ENCODE results near the gene TMA16. TPM values are rescaled to one million over a fixed set of nuclear protein-coding genes. Genes with fewer than 3 reads are reported as not detected.

TMA16 gene
- total and polyA plus RNA-seq, 2 donors (not counting 3 experiments of a cell fraction or from before 2014, with no cell fraction given), result 4.2 to 42.7 TPM

DNA sequence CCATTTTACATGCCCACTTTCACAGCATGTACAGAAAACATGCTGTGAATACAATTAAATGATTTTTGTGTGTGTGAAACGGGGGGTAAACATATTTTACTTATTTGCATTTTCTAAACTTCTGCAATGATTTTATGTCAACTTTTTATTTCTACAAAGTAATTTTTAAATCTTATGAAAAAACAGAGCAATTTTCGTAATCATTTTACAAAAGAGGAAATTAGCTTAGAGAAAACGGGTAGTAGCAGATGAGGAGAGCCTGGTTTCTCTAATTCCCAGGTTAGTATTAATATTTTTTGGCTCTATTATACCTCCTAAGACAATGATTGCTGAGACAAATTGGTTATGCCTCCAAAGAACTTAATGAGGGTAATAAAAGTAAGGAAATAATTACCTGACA lies 24.1 kb upstream of the TMA16 start:
- POLR2A ChIA-PET, result no interaction called here
- no peaks in the 10 kb centered on the region for H3K9me3 ChIP-seq (replicated peaks; ENCODE audit: control insufficient read depth, insufficient read depth, low read length)
- H2AFZ ChIP-seq (ENCODE audit: low read depth, low read length), result no peak overlapping the region
- intact Hi-C loops (cut with micrococcal nuclease) (no loop called here), dilution Hi-C loops (cut with MboI; ENCODE audit: extremely low pct_ligation_motif_present, low sequenced_read_pairs) (no loop called here)
- peaks cover 0 to 3% of the 10 kb centered on the region in 2 experiments for H3K27me3 ChIP-seq (ENCODE audit: control insufficient read depth in 2 of 2, insufficient read depth in 2 of 2, low read length in 2 of 2)
- H3K36me3 ChIP-seq (ENCODE audit: control insufficient read depth in 2 of 2, extremely low read depth in 1 of 2, insufficient read depth in 2 of 2, low read length in 2 of 2), result no peaks in the 10 kb centered on the region
- no peak overlapping the region for H3K27ac ChIP-seq (ENCODE audit: insufficient read depth, low read depth, low read length)
- TF ChIP-seq CTCF (IDR thresholded peaks at IDR 0.05; ENCODE audit: extremely low read depth in 1 of 2, insufficient read depth in 1 of 2, low read depth in 1 of 2, low read length in 2 of 2) (no peak), POLR2AphosphoS5 (IDR thresholded peaks at IDR 0.05; ENCODE audit: insufficient read depth, low read depth, low read length) (no peak), JUN (IDR thresholded peaks at IDR 0.05; ENCODE audit: borderline replicate concordance, insufficient read depth, insufficient read length, low read depth) (no peak), FOS (IDR thresholded peaks at IDR 0.05; ENCODE audit: borderline replicate concordance, insufficient read depth, low read length) (no peak), GATA2 (IDR thresholded peaks at IDR 0.05; ENCODE audit: insufficient read depth, insufficient read length, low read depth, low read length) (no peak)
- H3K79me2 ChIP-seq (ENCODE audit: control insufficient read depth, insufficient read depth, low read length), result no peaks in the 10 kb centered on the region
- DNase-seq (ENCODE audit: low read depth, low spot score) (no peak), FAIRE-seq (no peak)
- BruUV-seq (replicated peaks), result no TSS peak
- no peak overlapping the region for H3K4me2 ChIP-seq (ENCODE audit: insufficient read depth, low read length)
- H3K4me3 ChIP-seq (replicated peaks in 1 of 3; ENCODE audit: insufficient read depth in 1 of 3, low read depth in 1 of 3, low read length in 3 of 3), result no peak overlapping the region
- CTCF ChIA-PET, result interaction anchor here (0.8 to 1.2 kb wide), 3 partner anchors 9 to 80 kb away, joined by 3 read pairs; no protein-coding TSS in a partner anchor
- no peaks in the 10 kb centered on the region for H3K4me1 ChIP-seq (ENCODE audit: control insufficient read depth, extremely low read depth, insufficient read depth, low read length)
- H3K9me1 ChIP-seq (replicated peaks; ENCODE audit: control insufficient read depth, extremely low read depth, insufficient read depth, low read length), result no peaks in the 10 kb centered on the region
- no peaks in the 10 kb centered on the region for H4K20me1 ChIP-seq (replicated peaks; ENCODE audit: control insufficient read depth, extremely low read depth, insufficient read depth, low read length)
- no peak overlapping the region for H3K9ac ChIP-seq (replicated peaks; ENCODE audit: extremely low read depth, insufficient read depth, low read length)

- ChIA-PET POLR2A (no interaction called here), CTCF (no interaction called here)
- no peak overlapping the region for H3K4me3 ChIP-seq (replicated peaks in 1 of 3; ENCODE audit: insufficient read depth in 1 of 3, low read depth in 1 of 3, low read length in 3 of 3)
- BruUV-seq (replicated peaks), result no TSS peak
- no peaks in the 10 kb centered on the region for H3K4me1 ChIP-seq (ENCODE audit: control insufficient read depth, extremely low read depth, insufficient read depth, low read length)
- no peak overlapping the region for H3K27ac ChIP-seq (ENCODE audit: insufficient read depth, low read depth, low read length)
- H3K79me2 ChIP-seq (ENCODE audit: control insufficient read depth, insufficient read depth, low read length), result no peaks in the 10 kb centered on the region
- TF ChIP-seq EZH2 (IDR thresholded peaks at IDR 0.05; ENCODE audit: borderline replicate concordance, low read depth, low read length, severe bottlenecking) (no peak), POLR2A (IDR thresholded peaks at IDR 0.05; ENCODE audit: low read depth, low read length) (no peak), POLR2AphosphoS5 (IDR thresholded peaks at IDR 0.05; ENCODE audit: insufficient read depth, low read depth, low read length) (no peak), FOS (IDR thresholded peaks at IDR 0.05; ENCODE audit: borderline replicate concordance, insufficient read depth, low read length) (no peak), JUN (IDR thresholded peaks at IDR 0.05; ENCODE audit: borderline replicate concordance, insufficient read depth, insufficient read length, low read depth) (no peak), MYC (IDR thresholded peaks at IDR 0.05; ENCODE audit: low read depth, low read length) (no peak), GATA2 (IDR thresholded peaks at IDR 0.05; ENCODE audit: insufficient read depth, insufficient read length, low read depth, low read length) (no peak)
- H3K4me2 ChIP-seq (ENCODE audit: insufficient read depth, low read length), result no peak overlapping the region
- no peak for FAIRE-seq
- H3K36me3 ChIP-seq (ENCODE audit: control insufficient read depth in 2 of 2, extremely low read depth in 1 of 2, insufficient read depth in 2 of 2, low read length in 2 of 2), result no peaks in the 10 kb centered on the region
- peaks cover 0 to 3% of the 10 kb centered on the region in 2 experiments for H3K27me3 ChIP-seq (ENCODE audit: control insufficient read depth in 2 of 2, insufficient read depth in 2 of 2, low read length in 2 of 2)
- no peaks in the 10 kb centered on the region for H3K9me1 ChIP-seq (replicated peaks; ENCODE audit: control insufficient read depth, extremely low read depth, insufficient read depth, low read length)
- H4K20me1 ChIP-seq (replicated peaks; ENCODE audit: control insufficient read depth, extremely low read depth, insufficient read depth, low read length), result no peaks in the 10 kb centered on the region
- no peak for DNase-seq (ENCODE audit: low read depth, low spot score)
- intact Hi-C loops (cut with micrococcal nuclease) (no loop called here), dilution Hi-C loops (cut with MboI; ENCODE audit: extremely low pct_ligation_motif_present, low sequenced_read_pairs) (no loop called here)
- no peak overlapping the region for H2AFZ ChIP-seq (ENCODE audit: low read depth, low read length)
- H3K9ac ChIP-seq (replicated peaks; ENCODE audit: extremely low read depth, insufficient read depth, low read length), result no peak overlapping the region
- no peaks in the 10 kb centered on the region for H3K9me3 ChIP-seq (replicated peaks; ENCODE audit: control insufficient read depth, insufficient read depth, low read length)
Measured at GRCh38 chr4:163473130-163473529, 21.4 kb upstream of the TMA16 start.

Measured in endothelial cell of umbilical vein (primary cell).